ENCODE results near the gene TMEM269.
"Not testable (repeated sequence)": the region's sequence is repeated elsewhere in the genome, so short reads cannot be mapped to it uniquely, and the experiment has no call there.

The TMEM269 gene

GRCh38 chr1:42748461-42749410, 36.1 kb upstream of the TMEM269 start:
- peak; percentile 35 to 61 (median 59) for DNase-seq

- DNase-seq: no peak
These were observed 34.8 kb upstream of the TMEM269 start for GRCh38 chr1:42750041-42750440.

- DNase-seq: not testable (repeated sequence)
These were observed 33.2 kb upstream of the TMEM269 start for GRCh38 chr1:42751511-42752070.

- no peak for DNase-seq
These were observed 32.5 kb upstream of the TMEM269 start for GRCh38 chr1:42752284-42752683.

- DNase-seq: peak in 2 of 3 donors; percentile 35 to 44
These were observed 31.7 kb upstream of the TMEM269 start for GRCh38 chr1:42753070-42753469.

- DNase-seq: peak; percentile 69 to 79 (median 74)
These were observed 27.6 kb upstream of the TMEM269 start for GRCh38 chr1:42756956-42757891.

GRCh38 chr1:42757892-42758275, 26.9 kb upstream of the TMEM269 start:
- DNase-seq: no peak

GRCh38 chr1:42758641-42759040, 26.1 kb upstream of the TMEM269 start:
- DNase-seq: no peak

GRCh38 chr1:42759114-42759513, 25.7 kb upstream of the TMEM269 start:
- DNase-seq: peak in 1 of 3 donors; percentile 31

GRCh38 chr1:42761567-42761966, 23.2 kb upstream of the TMEM269 start:
- DNase-seq: no peak

- DNase-seq: no peak
These were observed 22.5 kb upstream of the TMEM269 start for GRCh38 chr1:42762269-42762668.

- no peak for DNase-seq
These were observed 19.5 kb upstream of the TMEM269 start for GRCh38 chr1:42765269-42765668.

GRCh38 chr1:42765832-42766740, 18.7 kb upstream of the TMEM269 start:
- peak; percentile 48 to 64 (median 52) for DNase-seq

GRCh38 chr1:42766741-42767509, 17.9 kb upstream of the TMEM269 start, which contains the start of the genes C1orf50 and P3H1:
Gene C1orf50, plus strand, starts transcription at chr1:42767249. Its CDS starts 63 bp downstream, at chr1:42767312.
Gene P3H1, minus strand, starts transcription at chr1:42767028. Its CDS starts 57 bp downstream, at chr1:42766971.
- DNase-seq: peak; percentile 100

- DNase-seq: peak in 2 of 3 donors; percentile 29 to 41
These were observed 17.2 kb upstream of the TMEM269 start for GRCh38 chr1:42767510-42768000.

GRCh38 chr1:42768172-42768571, 16.6 kb upstream of the TMEM269 start:
- DNase-seq: no peak

- DNase-seq: no peak
These were observed 15.0 kb upstream of the TMEM269 start for GRCh38 chr1:42769811-42770210.

- no peak for DNase-seq
These were observed 11.4 kb upstream of the TMEM269 start for GRCh38 chr1:42773420-42773819.

- peak; percentile 33 to 62 (median 41) for DNase-seq
These were observed 9.8 kb upstream of the TMEM269 start for GRCh38 chr1:42774928-42775526.

GRCh38 chr1:42776502-42776901, 8.3 kb upstream of the TMEM269 start:
- DNase-seq: no peak
